ENCODE data around the gene COL7A1.
A peak's percentile ranks its signal among the peaks of the same experiment; 100 is the strongest.
"Not testable (repeated sequence)": the region's sequence is repeated elsewhere in the genome, so short reads cannot be mapped to it uniquely, and the experiment has no call there.

The COL7A1 gene

DNA sequence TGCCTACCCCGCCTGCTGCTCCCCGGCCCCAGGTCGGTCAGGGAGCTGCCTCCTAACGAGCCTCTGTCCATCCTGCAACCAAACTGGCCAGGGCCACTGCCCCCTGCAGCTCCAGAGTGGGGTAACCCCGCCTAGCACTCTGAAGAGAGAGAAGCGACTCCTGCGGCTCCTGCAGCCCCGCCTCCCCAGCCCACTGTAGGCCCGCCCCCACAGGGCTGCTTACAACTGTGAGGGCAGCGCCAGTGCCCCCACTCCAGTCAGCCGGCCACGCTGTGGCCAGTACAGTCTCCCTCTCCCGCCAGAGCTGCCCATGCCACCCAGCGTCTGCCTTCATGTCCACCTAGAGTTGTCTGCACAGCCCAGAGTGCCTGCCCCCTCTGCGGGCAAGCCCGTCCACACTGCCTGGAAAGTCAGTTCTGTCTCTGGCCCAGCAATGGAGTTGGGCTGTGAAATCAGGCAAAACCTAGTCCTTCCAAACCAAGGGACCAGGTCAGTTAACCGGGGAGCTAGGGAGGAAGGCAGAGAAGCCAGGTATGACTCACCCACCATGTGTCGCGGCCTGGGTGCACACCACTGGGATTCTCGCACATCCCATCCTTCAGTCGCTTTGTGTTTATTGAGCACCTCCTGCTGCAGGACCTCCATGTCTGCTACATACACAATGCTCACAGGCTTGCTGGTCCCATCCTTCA, 33.9 kb downstream of the COL7A1 start:
- no peak for DNase-seq

DNA sequence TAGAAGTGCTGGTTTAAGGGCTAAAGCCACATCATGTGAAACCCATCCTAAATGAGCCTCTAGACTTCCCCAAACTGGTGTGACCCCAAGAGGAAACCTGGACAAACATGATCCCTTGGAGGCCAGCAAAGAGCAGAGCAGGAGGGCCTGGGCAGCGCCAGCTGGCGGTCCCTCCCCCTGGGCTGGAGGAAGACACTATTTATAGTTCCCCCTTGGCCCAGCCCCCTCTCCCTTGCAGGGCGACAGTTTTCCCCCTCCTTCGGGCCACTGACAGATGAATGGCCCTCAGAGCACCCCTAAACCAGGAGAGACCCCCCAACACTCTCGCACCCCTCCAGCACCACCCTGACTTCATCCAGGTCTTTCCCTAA, 34.5 kb downstream of the COL7A1 start:
- no peak for DNase-seq

DNA sequence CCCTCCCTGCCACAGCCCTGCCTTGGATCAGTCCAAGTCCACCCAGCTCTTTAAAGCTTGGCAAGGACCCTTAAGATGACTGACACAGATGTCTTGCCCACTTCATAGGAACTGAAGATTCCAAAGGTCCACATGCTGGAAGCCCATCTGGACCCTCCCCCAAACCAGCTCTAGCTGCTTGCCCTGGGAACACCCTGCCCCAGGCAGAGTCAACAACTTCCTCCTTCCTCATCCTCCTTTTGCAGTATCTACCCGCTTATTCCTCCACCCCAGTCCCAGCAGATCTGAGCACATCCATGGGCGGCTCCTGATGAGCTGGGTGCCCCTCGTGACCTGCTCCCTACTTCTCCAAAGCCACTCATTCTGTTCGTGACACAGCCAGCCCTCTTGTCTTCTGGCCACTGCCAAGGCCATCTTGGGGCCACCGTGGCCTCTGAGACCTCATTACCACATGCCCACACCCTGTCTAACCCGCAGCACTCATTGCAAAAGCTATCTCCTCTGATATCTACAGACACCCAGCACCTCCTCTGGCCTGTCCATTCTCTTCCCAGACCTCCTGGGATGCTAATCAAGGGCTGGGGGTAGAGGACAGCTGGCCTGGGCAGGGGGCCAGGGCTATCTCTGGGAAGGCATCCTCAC, 36.5 kb downstream of the COL7A1 start:
- DNase-seq: no peak

DNA sequence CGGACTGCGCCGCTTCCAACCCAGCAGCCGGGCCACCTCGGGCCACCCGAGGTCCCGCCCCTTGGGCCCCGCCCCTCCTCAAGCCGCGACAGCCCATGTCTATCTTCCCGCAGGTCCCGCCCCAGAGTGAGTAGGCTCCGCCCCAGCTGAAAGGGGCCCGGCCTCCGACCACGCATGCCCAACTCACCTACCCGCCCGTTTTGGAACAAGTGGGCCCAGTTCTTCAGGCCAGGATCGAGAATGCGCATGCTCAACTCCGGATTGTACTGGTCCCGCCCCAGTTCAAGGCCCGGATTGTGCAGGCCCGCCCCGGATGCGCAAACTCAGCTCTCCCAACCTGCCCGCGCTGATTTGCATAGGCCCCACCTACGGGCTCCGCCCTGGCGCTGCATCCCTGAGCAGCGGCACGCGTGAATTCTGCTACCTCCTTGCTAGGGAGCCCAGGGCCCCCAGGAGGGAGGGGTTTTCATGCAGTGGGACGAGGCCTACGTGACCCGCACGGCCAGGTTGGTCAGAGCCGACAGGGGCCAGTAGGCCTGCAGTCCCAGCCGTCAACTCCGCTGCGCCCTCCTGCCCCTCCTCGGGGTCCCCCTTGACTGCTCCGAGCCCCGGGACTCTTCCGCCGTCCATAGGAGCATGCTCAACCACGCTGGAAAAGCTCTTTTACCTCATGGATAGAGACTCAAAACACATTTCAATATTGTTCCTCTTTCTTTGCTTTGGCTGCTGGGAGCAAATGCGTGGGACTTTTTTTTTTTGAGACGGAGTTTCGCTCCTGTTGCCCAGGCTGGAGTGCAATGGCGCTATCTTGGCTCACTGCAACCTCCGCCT, 38.1 kb downstream of the COL7A1 start, which contains the start of gene PFKFB4:
Gene PFKFB4, minus strand, starts transcription at position 8 of the 831 bp plus-strand sequence. CDS start 26 bp downstream, outside the sequence.
- DNase-seq: peak; percentile 100

DNA sequence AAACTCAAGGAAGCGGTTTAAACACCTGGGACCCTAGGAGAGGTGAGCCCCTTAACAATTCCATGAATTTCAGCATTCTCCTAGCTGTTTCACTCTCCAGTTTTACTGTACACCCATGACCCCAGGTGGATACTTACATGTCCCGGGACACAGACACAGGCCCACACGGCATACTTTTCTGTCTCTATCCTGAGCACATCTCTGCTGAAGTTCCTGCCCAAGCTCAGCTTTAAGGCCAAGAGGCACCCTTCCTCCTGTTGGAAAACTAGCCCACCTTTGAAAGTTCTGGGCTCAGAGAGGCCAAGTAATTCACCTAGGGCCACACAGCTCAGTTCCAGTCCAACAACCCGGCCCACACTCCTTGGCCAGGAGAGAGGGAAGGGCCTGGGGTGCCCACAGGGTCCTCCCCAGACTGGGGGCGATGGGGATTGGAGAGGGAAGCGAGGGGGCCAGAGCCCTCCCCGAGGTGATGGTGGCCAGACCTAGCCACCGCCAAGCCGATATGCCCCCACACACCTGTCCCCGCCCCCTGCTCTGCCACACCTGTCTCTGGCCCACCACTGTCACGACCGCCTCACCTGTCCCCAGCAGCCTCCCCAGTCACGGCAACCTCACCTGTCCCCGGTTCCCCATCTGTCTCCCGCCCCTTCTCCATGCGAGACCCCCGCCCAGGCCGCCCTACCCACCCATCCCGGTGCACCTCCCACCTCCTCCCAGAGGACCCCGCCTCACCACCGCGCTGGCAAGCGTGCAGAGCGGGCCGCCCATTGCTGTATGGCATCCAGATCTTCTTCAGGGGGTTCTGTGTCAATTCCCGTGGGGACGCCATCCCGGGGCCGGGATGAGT, 39.0 kb downstream of the COL7A1 start:
- DNase-seq: no peak

DNA sequence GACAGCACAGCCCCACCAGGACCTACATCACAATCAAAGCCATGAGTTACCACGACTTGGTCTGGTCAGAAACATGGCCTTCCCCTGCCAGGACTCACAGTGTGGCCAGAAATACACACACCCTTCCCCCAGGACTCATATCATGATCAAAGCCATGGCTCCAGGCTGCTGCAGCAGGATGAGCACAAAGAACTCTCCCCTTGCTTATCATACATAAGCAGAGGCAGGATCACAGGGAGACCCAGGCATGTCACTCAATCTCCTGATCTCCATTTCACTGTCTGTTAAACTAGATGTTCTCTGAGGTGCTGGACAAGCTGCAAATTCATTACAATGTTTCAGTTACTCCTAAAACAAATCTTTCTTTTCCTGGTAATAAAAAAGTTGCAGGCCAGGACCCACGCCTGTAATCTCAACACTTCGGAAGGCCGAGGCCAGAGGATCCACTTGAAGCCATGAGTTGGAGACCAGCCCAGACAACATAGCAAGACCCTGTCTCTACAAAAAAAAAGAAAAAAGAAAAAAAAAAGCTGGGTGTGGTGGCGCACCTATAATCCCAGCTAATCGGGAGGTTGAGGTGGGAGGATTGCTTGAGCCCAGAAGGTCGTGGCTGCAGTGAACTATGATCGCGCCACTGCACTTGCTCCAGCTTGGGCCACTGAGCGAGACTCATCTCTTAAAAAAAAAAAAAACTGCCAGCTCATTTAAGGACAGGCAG, 39.7 kb downstream of the COL7A1 start:
- DNase-seq: no peak

DNA sequence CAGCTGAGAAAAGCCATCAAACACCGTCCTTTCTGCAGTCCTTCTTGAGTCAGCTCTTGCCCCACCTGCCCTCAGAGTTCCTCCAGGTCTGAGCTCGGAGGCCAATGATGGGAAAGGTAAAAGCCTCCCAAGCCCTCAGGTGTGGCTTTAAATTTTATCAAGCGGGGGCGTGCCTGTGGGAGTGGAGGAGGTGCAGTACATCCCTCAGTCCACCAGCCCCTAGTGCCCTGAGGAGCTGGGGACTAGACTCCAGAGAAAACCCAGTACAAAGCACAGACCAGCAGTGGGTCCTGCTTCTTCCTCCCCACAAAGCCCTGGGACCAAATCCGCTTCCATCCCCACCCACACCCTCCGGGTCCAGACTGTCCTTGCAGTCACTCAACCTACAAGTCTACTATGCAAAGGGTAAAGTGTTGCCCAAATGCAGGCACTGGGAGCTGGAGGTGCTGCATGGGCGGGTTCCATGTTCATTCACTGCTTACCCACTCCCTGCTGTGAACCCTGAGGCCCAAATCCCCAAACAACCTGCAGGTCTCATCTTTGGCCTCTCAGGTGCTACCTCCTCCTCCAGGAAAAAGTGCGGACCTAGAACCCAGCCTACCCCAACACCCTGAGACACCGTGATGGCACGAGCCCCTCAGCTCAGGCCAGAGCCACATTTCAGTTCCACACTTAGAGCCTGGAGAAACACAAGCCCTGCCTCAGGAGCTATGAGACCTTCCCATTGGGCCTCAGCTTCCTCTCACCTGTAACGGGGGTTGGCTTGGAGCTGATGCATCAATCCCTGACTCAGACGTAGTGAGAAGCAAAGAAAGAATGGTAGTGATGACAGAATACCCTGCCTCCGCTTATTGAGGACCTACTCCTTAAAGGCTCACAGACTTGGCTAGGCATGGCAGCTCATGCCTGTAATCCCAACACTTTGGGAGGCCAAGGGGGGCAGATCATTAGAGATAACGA, 41.0 kb downstream of the COL7A1 start:
- DNase-seq: no peak

DNA sequence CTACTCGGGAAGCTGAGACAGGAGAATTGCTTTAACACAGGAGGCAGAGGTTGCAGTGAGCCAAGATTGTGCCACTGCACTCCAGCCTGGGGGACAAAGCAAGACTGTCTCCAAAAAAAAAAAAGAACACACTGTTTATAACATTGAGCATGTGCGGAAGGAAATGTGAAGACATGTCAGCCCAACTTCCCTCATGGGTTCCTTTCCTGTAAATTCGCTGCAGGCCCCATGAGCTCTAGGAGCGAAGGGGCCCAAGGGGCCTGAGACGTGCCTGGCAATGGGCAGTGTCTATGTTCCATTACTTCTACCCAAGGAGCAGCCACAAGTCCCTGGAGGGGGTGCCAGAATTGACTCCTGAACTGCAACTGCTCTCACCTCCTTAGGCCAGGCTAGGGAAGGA, 41.8 kb downstream of the COL7A1 start:
- DNase-seq: no peak

DNA sequence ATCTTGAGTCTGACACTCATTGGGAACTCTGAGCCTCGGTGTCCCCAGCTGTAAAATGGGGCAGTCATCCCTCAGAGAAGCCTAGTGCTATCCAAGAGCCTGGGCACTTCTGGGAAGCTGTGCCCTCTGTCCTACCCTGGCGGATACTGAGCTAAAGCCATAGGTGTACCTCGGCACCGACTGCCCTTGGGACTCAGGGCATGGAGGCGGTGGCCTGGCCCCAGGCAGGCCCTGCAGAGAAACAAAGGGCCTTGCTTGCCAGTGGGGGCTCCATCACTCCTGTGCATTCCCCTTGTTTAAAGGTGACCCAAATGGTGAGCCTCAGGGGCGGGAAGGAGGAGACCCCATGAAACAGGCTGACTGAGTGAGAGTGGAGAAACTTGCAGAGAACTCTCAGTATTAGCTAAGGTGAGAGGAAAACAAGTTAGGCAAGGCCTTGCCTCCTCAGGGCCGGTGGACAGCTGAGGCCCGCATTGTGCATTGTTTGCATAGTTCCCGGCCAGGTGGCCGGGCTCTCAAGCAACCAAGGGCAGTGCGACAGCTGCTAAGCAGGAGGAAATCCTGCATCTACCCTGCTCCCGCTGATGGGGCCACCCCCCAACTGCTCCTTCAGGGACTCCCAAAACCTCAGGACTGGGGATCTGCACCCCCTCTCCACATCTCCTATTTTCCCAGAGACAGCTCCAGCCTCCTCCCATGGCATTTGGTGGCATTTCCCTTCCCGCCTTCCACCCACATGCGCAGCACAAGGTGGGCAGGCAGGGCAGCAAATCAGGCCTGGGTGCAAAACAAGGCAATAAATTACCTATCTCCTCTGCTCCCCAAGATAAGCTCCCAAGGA, 42.8 kb downstream of the COL7A1 start:
- no peak for DNase-seq

DNA sequence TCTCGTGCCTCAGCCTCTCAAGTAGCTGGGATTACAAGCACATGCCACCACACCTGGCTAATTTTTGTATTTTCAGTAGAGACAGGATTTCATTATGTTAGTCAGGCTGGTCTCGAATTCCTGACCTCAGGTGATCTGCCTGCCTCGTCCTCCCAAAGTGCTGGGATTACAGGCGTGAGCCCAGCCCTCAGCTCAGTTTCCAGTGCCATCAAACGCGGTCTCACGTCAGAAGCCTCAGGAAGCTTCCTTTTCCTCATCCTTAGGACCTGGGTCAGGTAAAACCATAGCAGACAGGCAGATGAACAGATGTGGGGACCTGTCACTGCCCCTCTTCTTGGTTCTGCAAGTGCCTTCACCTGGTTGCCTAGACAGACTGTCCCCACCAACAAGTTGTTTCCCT, 43.5 kb downstream of the COL7A1 start:
- DNase-seq: not testable (repeated sequence)

DNA sequence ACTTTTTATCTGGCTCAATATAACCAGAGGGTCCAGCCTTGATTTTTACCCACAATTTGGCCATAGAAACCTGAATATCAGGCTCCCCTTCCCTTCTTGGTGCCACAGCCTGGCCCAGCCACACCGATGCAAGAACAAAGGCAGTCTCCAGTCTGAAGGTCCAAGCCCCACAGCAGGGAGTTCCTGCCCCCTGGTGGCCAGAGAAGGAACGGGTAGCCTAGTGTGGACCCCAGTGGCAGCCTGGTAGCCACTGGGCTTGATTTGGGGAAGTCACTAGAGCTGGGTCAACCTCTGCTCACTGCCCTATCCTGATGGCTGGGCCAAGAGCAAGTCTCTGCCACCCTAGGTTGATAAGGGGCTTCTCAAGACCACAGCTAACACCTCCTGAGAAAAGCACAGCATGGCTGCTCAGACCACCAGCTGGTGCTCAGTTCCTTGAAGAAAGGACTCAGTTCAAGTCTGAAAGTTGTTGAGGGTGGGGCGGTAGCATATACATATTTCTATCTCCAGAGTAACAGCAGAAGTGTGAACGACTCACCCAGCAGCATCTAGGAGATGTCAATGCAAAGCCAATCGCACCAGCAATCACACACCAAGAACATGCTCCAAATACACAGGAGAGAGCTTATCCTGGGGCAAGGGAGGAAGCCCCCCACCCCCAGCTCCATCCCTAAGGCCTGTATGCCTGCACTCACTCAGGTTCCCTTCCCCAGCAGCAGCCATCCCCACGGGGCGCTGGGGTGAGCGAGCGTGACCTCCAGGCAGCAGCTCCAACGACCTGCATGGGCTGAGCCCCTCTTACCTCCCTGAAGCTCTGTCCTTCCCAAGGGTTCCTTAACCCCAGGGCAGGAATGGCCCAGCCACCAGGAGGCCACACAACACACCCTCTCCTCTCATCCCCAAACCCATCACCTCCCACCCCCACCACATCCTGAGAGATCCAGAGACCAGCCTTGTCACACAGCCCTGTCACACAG, 46.1 kb downstream of the COL7A1 start:
- DNase-seq: peak; percentile 82

DNA sequence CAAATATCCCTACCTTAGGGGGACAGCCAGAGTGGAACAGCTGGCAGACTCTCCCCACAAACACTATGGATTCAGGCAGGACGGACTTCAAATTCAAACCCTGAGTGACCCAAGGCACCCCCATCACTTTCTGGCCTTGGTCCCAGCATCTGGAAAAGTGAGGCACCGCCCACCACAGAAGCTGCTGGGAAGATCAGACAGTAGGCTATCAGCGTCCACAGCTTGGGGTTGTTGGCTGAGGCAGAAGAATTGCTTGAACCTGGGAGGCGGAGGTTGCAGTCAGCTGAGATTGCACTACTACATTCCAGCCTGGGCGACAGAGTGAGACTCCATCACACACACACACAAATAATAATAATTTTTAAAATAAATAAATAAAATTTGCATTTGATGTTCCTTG, 47.0 kb downstream of the COL7A1 start:
- DNase-seq: no peak

DNA sequence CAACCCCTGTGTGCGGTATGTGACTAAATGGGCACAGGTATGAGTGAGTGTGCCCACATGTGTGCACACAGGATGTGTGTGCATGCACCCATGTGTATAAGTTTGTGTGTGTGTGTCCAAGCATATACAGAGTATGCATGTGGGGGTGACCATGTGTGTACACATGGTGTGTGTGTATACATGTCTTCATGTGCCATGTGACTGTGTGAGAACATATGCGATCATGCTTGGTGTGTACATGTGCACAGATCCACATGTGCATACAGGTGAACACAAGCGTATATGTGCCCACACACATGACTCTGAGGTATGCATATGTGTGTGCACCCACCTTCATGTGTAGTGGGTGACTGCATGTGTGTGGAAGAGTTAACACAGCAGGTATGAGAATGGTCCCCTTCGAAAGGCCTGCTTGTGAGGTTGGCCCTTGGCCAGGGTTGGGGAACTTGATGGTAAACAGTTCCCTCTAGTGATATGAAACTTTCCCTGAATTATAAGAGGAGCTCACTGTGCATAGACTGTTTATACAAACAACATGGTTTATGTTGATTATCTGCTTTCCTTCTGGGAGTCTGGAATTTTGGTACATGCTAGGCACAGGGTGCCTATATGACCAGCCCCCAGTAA, 48.8 kb downstream of the COL7A1 start:
- DNase-seq: no peak

DNA sequence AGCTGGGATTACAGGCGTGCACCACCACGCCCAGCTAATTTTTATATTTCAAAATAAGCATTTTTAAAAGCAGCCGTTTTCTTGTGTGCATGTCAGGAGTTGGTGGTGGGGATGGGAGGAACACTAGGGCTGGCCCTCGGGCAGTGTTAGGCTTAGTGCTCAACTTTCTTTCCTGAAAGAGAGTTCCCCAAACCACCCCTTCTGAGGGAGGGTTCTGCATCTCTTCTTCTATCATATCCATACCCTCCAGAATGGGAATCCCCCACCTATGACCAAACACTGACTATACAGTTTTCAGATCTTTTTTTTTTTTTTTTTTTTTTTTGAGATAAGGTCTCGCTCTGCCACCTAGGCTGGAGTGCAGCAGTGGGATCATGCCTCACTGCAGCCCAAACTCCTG, 51.0 kb downstream of the COL7A1 start:
- DNase-seq: no peak

DNA sequence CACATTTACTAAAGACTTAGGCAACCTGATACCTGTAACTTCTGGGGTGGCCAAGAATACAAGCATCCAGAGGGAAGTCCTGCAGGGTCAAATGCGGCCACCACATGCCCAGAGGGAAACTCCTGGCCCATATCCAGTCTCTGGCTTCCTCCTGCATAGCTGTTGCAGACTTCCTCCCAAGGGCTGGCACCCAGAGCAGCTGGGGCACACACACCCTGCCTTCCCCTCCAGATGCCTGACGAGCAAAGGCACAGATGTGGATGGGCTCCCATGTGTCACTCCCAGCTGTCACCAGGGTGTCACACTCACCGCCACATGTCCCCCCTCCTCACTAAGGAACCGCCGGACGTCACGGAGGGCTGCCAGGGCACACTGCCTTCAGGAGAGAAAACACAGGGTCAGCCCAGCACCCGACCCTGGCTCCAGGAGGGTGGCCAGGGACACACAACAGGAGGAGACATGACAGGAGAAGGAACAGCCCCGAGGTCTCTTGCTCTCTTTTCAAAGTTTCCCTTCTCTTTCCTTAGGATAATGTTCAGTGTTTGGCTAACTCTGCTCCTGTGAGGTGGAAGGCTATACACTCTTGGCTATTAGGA, 51.8 kb downstream of the COL7A1 start:
- no peak for DNase-seq

DNA sequence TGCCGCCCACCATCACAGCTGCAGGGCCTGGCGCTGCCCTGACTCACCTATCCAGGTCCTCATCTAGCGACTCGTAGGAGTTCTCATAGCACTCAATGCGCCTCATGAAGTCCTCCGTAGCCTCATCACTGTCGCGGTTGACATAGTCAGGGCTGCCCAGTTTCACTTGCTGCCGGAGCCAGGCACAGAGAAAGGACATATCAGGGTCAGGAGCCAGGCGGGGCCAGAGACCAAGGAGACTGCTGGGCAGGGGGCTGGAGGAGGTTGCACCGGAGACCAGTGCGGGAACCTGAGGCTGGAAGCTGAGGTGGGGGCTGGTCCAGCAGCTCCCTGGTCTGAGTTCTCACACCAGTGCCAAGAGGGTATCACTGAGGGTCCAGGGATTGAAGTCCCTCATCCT, 56.7 kb downstream of the COL7A1 start:
- DNase-seq: no peak

DNA sequence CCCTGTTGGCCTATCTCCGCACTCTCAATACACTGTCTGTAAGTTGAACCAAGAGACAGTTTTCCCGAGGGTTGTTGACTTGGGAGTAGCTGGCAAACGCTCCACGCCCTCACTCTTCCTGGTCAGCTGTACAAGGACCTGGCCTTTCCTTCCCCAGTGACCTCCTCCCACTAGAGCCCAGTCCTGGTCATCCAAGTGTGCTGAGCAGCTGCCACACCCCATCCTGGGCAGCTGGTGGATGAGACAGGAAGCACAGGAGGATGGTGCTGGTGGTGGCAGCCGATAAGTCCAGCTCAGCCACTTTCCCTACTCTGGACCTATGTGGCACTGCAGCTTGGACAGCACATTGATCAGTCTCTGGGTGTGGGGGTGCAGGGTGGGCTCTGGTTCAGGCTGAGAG, 58.3 kb downstream of the COL7A1 start:
- DNase-seq: no peak

DNA sequence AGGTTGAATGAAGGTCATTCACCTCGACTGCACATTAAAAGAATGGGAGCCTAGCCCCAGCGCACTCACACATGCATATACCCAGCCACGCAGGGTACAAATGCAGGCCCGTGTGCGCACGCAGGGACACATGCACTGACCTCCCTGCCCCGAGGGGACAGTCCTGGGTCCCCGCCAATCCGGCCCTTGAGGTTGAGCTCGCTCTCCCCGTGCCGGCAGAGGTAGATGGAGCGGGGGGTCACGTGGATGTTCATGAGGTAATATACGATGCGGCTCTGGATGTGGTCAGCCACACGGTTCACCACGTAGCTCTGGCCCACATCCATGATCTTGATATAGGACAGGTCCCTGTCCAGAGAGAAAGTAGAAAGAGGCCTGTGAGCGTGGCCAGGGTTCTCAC, 59.0 kb downstream of the COL7A1 start:
- DNase-seq: no peak

Data from activated T-cell treated with anti-CD3 and anti-CD28 coated beads for 4 hours (primary cell).